K562 (cell line): ENCODE results near the gene FOSL2. TPM values are rescaled to one million over a fixed set of nuclear protein-coding genes. Genes with fewer than 3 reads are reported as not detected.
A peak's percentile ranks its signal among the peaks of the same experiment; 100 is the strongest.

Experiments used
- CBFA2T2 ChIP-seq: fragments of 450-650 bp; conservative IDR thresholded peaks from 2 replicates; pipeline ENCODE4 v1.6.1; 2017; ENCODE audit warnings: mild to moderate bottlenecking
- EHMT2 ChIP-seq: fragments of 450-650 bp; IDR thresholded peaks from 2 replicates; pipeline ENCODE4 v1.6.1; 2018; ENCODE audit warnings: antibody characterized with exemption
- EP300 ChIP-seq: IDR thresholded peaks from 2 replicates; pipeline ENCODE4 v1.6.1; 2012; ENCODE audit warnings: low read length, improper control_type of control experiment
- HDAC2 ChIP-seq: fragments of 450-650 bp; IDR thresholded peaks from 2 replicates; pipeline ENCODE4 v1.6.1; 2016; ENCODE audit warnings: mild to moderate bottlenecking
- IFI16 ChIP-seq: fragments of 250-450 bp; sonication (Bioruptor Pico); IDR thresholded peaks from 2 replicates; pipeline ENCODE4 v2.1.2; 2022; ENCODE audit warnings: mild to moderate bottlenecking, inconsistent platforms
- LARP7 ChIP-seq: fragments of 450-650 bp; IDR thresholded peaks from 2 replicates; pipeline ENCODE4 v1.6.1; 2016
- MXD1 ChIP-seq: fragments of 250-450 bp; sonication (Bioruptor Pico); IDR thresholded peaks from 2 replicates; pipeline ENCODE4 v1.8.0; 2021; ENCODE audit warnings: borderline replicate concordance, mild to moderate bottlenecking, moderate library complexity; ENCODE audit not compliant: poor library complexity, severe bottlenecking
- MYNN ChIP-seq, 2 experiments: sonication (generic); formaldehyde crosslinking in 1 of 2; IDR thresholded peaks; 2 replicates each; pipeline versions ENCODE4 v1.5.0 to v1.6.1; 2016 to 2020; ENCODE audit warnings: antibody characterized with exemption in 1 of 2, missing genetic modification reagents in 1 of 2
- NEUROD1 ChIP-seq: fragments of 150-350 bp; IDR thresholded peaks from 2 replicates; pipeline ENCODE4 v1.6.1; 2014; ENCODE audit warnings: borderline replicate concordance, low read length, low read depth; ENCODE audit not compliant: partially characterized antibody
- NFE2 ChIP-seq: IDR thresholded peaks from 2 replicates; pipeline ENCODE4 v1.6.1; 2014; ENCODE audit warnings: antibody characterized with exemption, low read depth
- NKRF ChIP-seq: fragments of 450-650 bp; IDR thresholded peaks from 2 replicates; pipeline ENCODE4 v1.6.1; 2016; ENCODE audit warnings: borderline replicate concordance
- PPARD ChIP-seq: fragments of 250-450 bp; sonication (Bioruptor Pico); IDR thresholded peaks from 2 replicates; pipeline ENCODE4 v1.8.0; 2022; ENCODE audit warnings: inconsistent platforms, mild to moderate bottlenecking, moderate library complexity
- RNF219 ChIP-seq: fragments of 250-450 bp; sonication (Bioruptor Pico); IDR thresholded peaks from 2 replicates; pipeline ENCODE4 v1.5.0; 2022; ENCODE audit warnings: mild to moderate bottlenecking
- SMAD4 ChIP-seq: fragments of 250-450 bp; sonication (Bioruptor Pico); conservative IDR thresholded peaks from 2 replicates; pipeline ENCODE4 v1.8.0; 2021; ENCODE audit warnings: inconsistent platforms, mild to moderate bottlenecking, moderate library complexity
- SNRNP70 ChIP-seq: fragments of 200-400 bp; formaldehyde crosslinking; optimal IDR thresholded peaks from 2 replicates; pipeline ENCODE3; 2017; ENCODE audit warnings: low read depth, low read length
- SRF ChIP-seq, 2 experiments: fragments of 250-450, 450-650 bp in 1 of 2; sonication (Bioruptor Pico) in 1 of 2; sonication (generic) in 1 of 2; formaldehyde crosslinking; IDR thresholded peaks; 2 replicates each; pipeline versions ENCODE4 v1.5.0 to v1.5.1; 2020 to 2022; ENCODE audit warnings: mild to moderate bottlenecking in 1 of 2, missing genetic modification reagents in 1 of 2
- ZC3H4 ChIP-seq: sonication (generic); formaldehyde crosslinking; IDR thresholded peaks from 2 replicates; pipeline ENCODE4 v1.9.0; 2021; ENCODE audit warnings: missing genetic modification reagents, borderline replicate concordance
- ZNF347 ChIP-seq: fragments of 450-650 bp; formaldehyde crosslinking; IDR thresholded peaks from 2 replicates; pipeline ENCODE4 v1.4.0; 2020; ENCODE audit warnings: low read depth, mild to moderate bottlenecking, moderate library complexity
- ZNF395 ChIP-seq: fragments of 200-800 bp; sonication (Bioruptor generic); IDR thresholded peaks from 2 replicates; pipeline ENCODE4 v1.6.1; 2017; ENCODE audit warnings: missing genetic modification characterization, missing compliant biosample characterization
- polyA plus RNA-seq, 8 experiments: library from polyadenylated mRNA; depleted of rRNA in 4 of 8; stranded (reverse) in 5 of 8; unstranded in 3 of 8; fragments of >200 nt; fragmentation: Nextera tagmentation in 2 of 8; fragmentation: Illumina TruSeq in 1 of 8; extraction: Ambion mirVana in 2 of 8; extraction: Trizol in 1 of 8; gene quantifications; 2 replicates each; pipeline versions ENCODE4 v1.2.1 to v1.2.3, GENCODE V29; 2011 to 2014; ENCODE audit warnings: inconsistent platforms in 1 of 8, missing spikeins in 1 of 8
- total RNA-seq, 7 experiments: library from RNA; depleted of rRNA in 6 of 7; stranded (reverse); fragments of >200 nt in 6 of 7; fragmentation: Illumina TruSeq in 2 of 7; extraction: Trizol in 2 of 7; gene quantifications; 2 replicates each; pipeline versions ENCODE4 v1.2.1 to v1.2.3, GENCODE V29; 2011 to 2021; ENCODE audit warnings: low replicate concordance in 1 of 7
- TF ChIP-seq, protein P1 (sequence below), 2 experiments: IDR thresholded peaks; 2 replicates each; pipeline ENCODE4 v1.6.1; 2011; ENCODE audit warnings: borderline replicate concordance in 1 of 2, control low read depth in 1 of 2, low read depth in 1 of 2, low read length in 1 of 2, mild to moderate bottlenecking in 1 of 2, mixed read lengths in 1 of 2, moderate library complexity in 1 of 2; ENCODE audit not compliant: insufficient read depth in 1 of 2, insufficient read length in 1 of 2, poor library complexity in 1 of 2, severe bottlenecking in 1 of 2; ENCODE audit errors: extremely low read depth in 1 of 2

The FOSL2 gene
- total and polyA plus RNA-seq, 9 of the 15 experiments (the other 6 are each of a cell fraction or from before 2014, with no cell fraction given) = 0.04 to 2.9 (median 0.80) TPM

GRCh38 chr2:28392297-28393113, at the start of gene FOSL2 (continued):
- peak; percentile 83 to 95; a peak in 3 of 4 replicates for TF ChIP-seq SRF (CRISPR knock-in tag; IDR thresholded peaks at IDR 0.05)
- peak; percentile 4; the same call in 1 of the 2 replicates for TF ChIP-seq EP300
- TF ChIP-seq NFE2 = 0 out of 2 replicates have a peak, but pooled peaks have one; percentile 22
- TF ChIP-seq NEUROD1 = no peak
- TF ChIP-seq HDAC2 = peak; percentile 78
- TF ChIP-seq NKRF = peak; percentile 56; the same call in 1 of the 2 replicates
- no peak for TF ChIP-seq MXD1 (CRISPR knock-in tag)
- no peak for TF ChIP-seq MYNN (IDR thresholded peaks at IDR 0.05)
- no peak for TF ChIP-seq MYNN (CRISPR knock-in tag; IDR thresholded peaks at IDR 0.05)
- TF ChIP-seq, protein P1, sequence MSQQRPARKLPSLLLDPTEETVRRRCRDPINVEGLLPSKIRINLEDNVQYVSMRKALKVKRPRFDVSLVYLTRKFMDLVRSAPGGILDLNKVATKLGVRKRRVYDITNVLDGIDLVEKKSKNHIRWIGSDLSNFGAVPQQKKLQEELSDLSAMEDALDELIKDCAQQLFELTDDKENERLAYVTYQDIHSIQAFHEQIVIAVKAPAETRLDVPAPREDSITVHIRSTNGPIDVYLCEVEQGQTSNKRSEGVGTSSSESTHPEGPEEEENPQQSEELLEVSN (IDR thresholded peaks at IDR 0.05; ENCODE audit: borderline replicate concordance in 1 of 2, extremely low read depth in 1 of 2, insufficient read depth in 1 of 2, insufficient read length in 1 of 2, low read depth in 1 of 2, low read length in 1 of 2, poor library complexity in 1 of 2, severe bottlenecking in 1 of 2) = peak; percentile 41 to 79
- TF ChIP-seq CBFA2T2 = no peak
- TF ChIP-seq ZC3H4 = no peak
- peak; percentile 48; the same call in 1 of the 2 replicates for TF ChIP-seq SMAD4 (CRISPR knock-in tag)
- no peak for TF ChIP-seq EHMT2
- TF ChIP-seq LARP7 = no peak
- TF ChIP-seq ZNF347 (CRISPR knock-in tag) = no peak
- no peak for TF ChIP-seq SNRNP70
- no peak for TF ChIP-seq PPARD (CRISPR knock-in tag)
- 0 out of 2 replicates have a peak, but pooled peaks have one; percentile 23 for TF ChIP-seq ZNF395 (CRISPR knock-in tag)
- no peak for TF ChIP-seq RNF219
- no peak for TF ChIP-seq IFI16 (CRISPR knock-in tag)
